Neural cell (in vitro differentiated cells): Measurements from ENCODE around the gene STK32B. TPM values are rescaled to one million over a fixed set of nuclear protein-coding genes. Genes with fewer than 3 reads are reported as not detected.

Experiments
- H2AFZ ChIP-seq: fragments of 200-600, 300-800 bp; sonication (generic), shearing (Covaris generic); 2 replicates; pipeline ENCODE4 v1.6.0; 2014; ENCODE audit warnings: low read depth, mild to moderate bottlenecking, antibody characterized with exemption, low read length, moderate library complexity
- H3F3A ChIP-seq: fragments of 200-600 bp; shearing (Covaris generic); 2 replicates; pipeline ENCODE4 v1.6.1; 2016; ENCODE audit warnings: mild to moderate bottlenecking, moderate library complexity, mixed read lengths, antibody characterized with exemption, low read length; ENCODE audit not compliant: insufficient read depth, poor library complexity, severe bottlenecking
- H3K27ac ChIP-seq: fragments of 200-600, 300-800 bp; sonication (generic), shearing (Covaris generic); 2 replicates; pipeline ENCODE4 v1.5.1; 2014; ENCODE audit warnings: mild to moderate bottlenecking, low read length, moderate library complexity
- H3K27me3 ChIP-seq: fragments of 300-800, 200-600 bp; sonication (generic), shearing (Covaris generic); 2 replicates; pipeline ENCODE4 v1.6.0; 2014; ENCODE audit warnings: mild to moderate bottlenecking, low read depth, low read length, moderate library complexity; ENCODE audit not compliant: insufficient read depth
- H3K36me3 ChIP-seq: fragments of 300-800, 200-600 bp; sonication (generic), shearing (Covaris generic); 2 replicates; pipeline ENCODE4 v1.5.1; 2014; ENCODE audit warnings: mild to moderate bottlenecking, antibody characterized with exemption, low read length, moderate library complexity; ENCODE audit not compliant: insufficient read depth
- H3K4me2 ChIP-seq: fragments of 300-800, 200-600 bp; sonication (generic), shearing (Covaris generic); 2 replicates; pipeline ENCODE4 v1.6.0; 2014; ENCODE audit warnings: mild to moderate bottlenecking, low read length
- H3K4me3 ChIP-seq: fragments of 300-800, 200-600 bp; sonication (generic), shearing (Covaris generic); 2 replicates; pipeline ENCODE4 v1.5.1; 2014; ENCODE audit warnings: mild to moderate bottlenecking, low read length, moderate library complexity
- H3K79me2 ChIP-seq: fragments of 200-600 bp; shearing (Covaris generic); replicated peaks from 2 replicates; pipeline ENCODE4 v1.6.0; 2014; ENCODE audit warnings: mild to moderate bottlenecking, low read length, moderate library complexity; ENCODE audit not compliant: insufficient read depth
- H3K9ac ChIP-seq: fragments of 300-800, 200-600 bp; sonication (generic), shearing (Covaris generic); 2 replicates; pipeline ENCODE4 v1.6.1; 2016; ENCODE audit warnings: mild to moderate bottlenecking, low read length, mixed read lengths
- H3K9me2 ChIP-seq: fragments of 200-600 bp; shearing (Covaris generic); 2 replicates; pipeline ENCODE4 v1.6.1; 2016; ENCODE audit warnings: mild to moderate bottlenecking, low read length, mixed read lengths; ENCODE audit not compliant: insufficient read depth
- H3K9me3 ChIP-seq: fragments of 200-600, 300-800 bp; sonication (generic), shearing (Covaris generic); 2 replicates; pipeline ENCODE4 v1.6.1; 2016; ENCODE audit warnings: mild to moderate bottlenecking, mixed run types, low read length, moderate library complexity, mixed read lengths
- H4K20me1 ChIP-seq: fragments of 200-600 bp; shearing (Covaris generic); 2 replicates; pipeline ENCODE4 v1.6.1; 2016; ENCODE audit warnings: mild to moderate bottlenecking, mixed run types; ENCODE audit not compliant: insufficient read depth
- CTCF ChIP-seq: fragments of 450-650 bp; IDR thresholded peaks from 2 replicates; pipeline ENCODE4 v1.5.1; 2014; ENCODE audit warnings: antibody characterized with exemption, mild to moderate bottlenecking, moderate library complexity; ENCODE audit not compliant: poor library complexity, severe bottlenecking
- EP300 ChIP-seq: fragments of 450-650 bp; conservative IDR thresholded peaks from 2 replicates; pipeline ENCODE4 v1.6.1; 2014; ENCODE audit warnings: antibody characterized with exemption, mild to moderate bottlenecking, moderate library complexity; ENCODE audit not compliant: poor library complexity, severe bottlenecking
- EZH2 ChIP-seq: fragments of 200-600, 300-800 bp; shearing (Covaris generic), sonication (generic); IDR thresholded peaks from 2 replicates; pipeline ENCODE4 v1.6.1; 2014; ENCODE audit warnings: antibody characterized with exemption, low read length, borderline replicate concordance, mild to moderate bottlenecking; ENCODE audit not compliant: insufficient read depth, poor library complexity, severe bottlenecking
- MXI1 ChIP-seq: fragments of 450-650 bp; conservative IDR thresholded peaks from 2 replicates; pipeline ENCODE4 v1.6.1; 2014; ENCODE audit warnings: antibody characterized with exemption, mild to moderate bottlenecking; ENCODE audit not compliant: poor library complexity, severe bottlenecking
- POLR2AphosphoS5 ChIP-seq: IDR thresholded peaks from 2 replicates; pipeline ENCODE4 v1.6.1; 2012
- RAD21 ChIP-seq: fragments of 450-650 bp; conservative IDR thresholded peaks from 2 replicates; pipeline ENCODE4 v1.6.1; 2014; ENCODE audit warnings: antibody characterized with exemption, mild to moderate bottlenecking, moderate library complexity
- REST ChIP-seq: IDR thresholded peaks from 2 replicates; pipeline ENCODE4 v1.6.1; 2012; ENCODE audit warnings: borderline replicate concordance
- SMC3 ChIP-seq: fragments of 450-650 bp; conservative IDR thresholded peaks from 2 replicates; pipeline ENCODE4 v1.6.1; 2014; ENCODE audit warnings: antibody characterized with exemption, mild to moderate bottlenecking, moderate library complexity; ENCODE audit not compliant: poor library complexity
- TAF1 ChIP-seq: IDR thresholded peaks from 2 replicates; pipeline ENCODE4 v1.6.1; 2012; ENCODE audit warnings: low read depth
- polyA plus RNA-seq: library from polyadenylated mRNA; depleted of rRNA; stranded (reverse); fragments of >200 nt; gene quantifications from 2 replicates; pipeline ENCODE4 v1.2.3, GENCODE V29; 2014

STK32B gene
- polyA plus RNA-seq, 1 donor from 2014 or later = 42.8 TPM

DNA sequence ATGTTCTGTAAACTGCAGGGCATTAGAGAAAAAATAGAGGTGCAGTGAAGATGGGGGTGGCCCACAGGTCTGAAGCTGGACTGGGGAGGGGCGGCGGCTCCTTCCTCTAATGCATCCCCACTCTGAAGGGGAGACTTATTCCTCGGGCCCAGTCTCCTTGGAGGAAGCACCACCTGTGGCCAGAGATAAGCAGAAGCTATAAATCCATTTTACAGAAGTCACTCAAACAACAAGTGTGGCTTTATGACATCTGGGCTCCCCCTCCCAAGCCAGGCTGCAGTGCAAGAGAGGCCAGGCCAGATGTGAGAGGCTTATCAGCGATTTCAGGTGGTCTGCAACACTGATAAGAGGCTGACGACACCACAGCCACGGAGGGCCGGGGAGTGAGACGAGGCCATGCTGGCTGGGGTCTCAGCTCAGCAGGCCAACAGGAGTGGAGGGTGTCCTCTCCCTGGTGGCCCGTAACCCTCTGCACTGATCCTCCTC is 47.9 kb upstream of the STK32B start:
- no peak overlapping the region for H3K4me2 ChIP-seq
- H3K79me2 ChIP-seq = no peaks in the 10 kb centered on the region
- H3K9me2 ChIP-seq = no peaks in the 10 kb centered on the region
- H3K9me3 ChIP-seq = no peaks in the 10 kb centered on the region
- TF ChIP-seq REST (no peak), CTCF (no peak), POLR2AphosphoS5 (no peak), RAD21 (no peak), EP300 (no peak), TAF1 (no peak), SMC3 (no peak), MXI1 (no peak), EZH2 (no peak)
- no peak overlapping the region for H3K4me3 ChIP-seq
- H3F3A ChIP-seq = no peaks in the 10 kb centered on the region
- H2AFZ ChIP-seq = no peak overlapping the region
- no peak overlapping the region for H3K27ac ChIP-seq
- no peak overlapping the region for H3K9ac ChIP-seq
- no peaks in the 10 kb centered on the region for H4K20me1 ChIP-seq
- no peaks in the 10 kb centered on the region for H3K36me3 ChIP-seq
- H3K27me3 ChIP-seq = no peaks in the 10 kb centered on the region

- H3K79me2 ChIP-seq = no peaks in the 10 kb centered on the region
- H4K20me1 ChIP-seq = no peaks in the 10 kb centered on the region
- no peak overlapping the region for H3K4me2 ChIP-seq
- no peak overlapping the region for H3K4me3 ChIP-seq
- H3K9ac ChIP-seq = no peak overlapping the region
- H3K9me2 ChIP-seq = no peaks in the 10 kb centered on the region
- no peaks in the 10 kb centered on the region for H3K36me3 ChIP-seq
- no peaks in the 10 kb centered on the region for H3K9me3 ChIP-seq
- H3K27me3 ChIP-seq = no peaks in the 10 kb centered on the region
- H2AFZ ChIP-seq = no peak overlapping the region
- TF ChIP-seq SMC3 = no peak
- no peak overlapping the region for H3K27ac ChIP-seq
- H3F3A ChIP-seq = no peaks in the 10 kb centered on the region
Measured at GRCh38 chr4:5003918-5004317, 47.4 kb upstream of the STK32B start.

- Histone ChIP-seq H2AFZ (no peak overlapping the region), H4K20me1 (no peaks in the 10 kb centered on the region), H3K4me2 (no peak overlapping the region), H3K79me2 (no peaks in the 10 kb centered on the region), H3K9ac (no peak overlapping the region), H3F3A (no peaks in the 10 kb centered on the region), H3K4me3 (no peak overlapping the region), H3K27ac (no peak overlapping the region), H3K27me3 (no peaks in the 10 kb centered on the region), H3K9me2 (no peaks in the 10 kb centered on the region), H3K36me3 (no peaks in the 10 kb centered on the region), H3K9me3 (no peaks in the 10 kb centered on the region)
- TF ChIP-seq REST = no peak
- TF ChIP-seq MXI1 = no peak
- no peak for TF ChIP-seq TAF1
- no peak for TF ChIP-seq POLR2AphosphoS5
- TF ChIP-seq SMC3 = no peak
- no peak for TF ChIP-seq EZH2
- no peak for TF ChIP-seq CTCF
Measured at GRCh38 chr4:5004496-5004895, 46.8 kb upstream of the STK32B start.
